ENCODE data around the gene TAC4.

TAC4 gene

GRCh38 chr17:49848019-49848473, at the start of gene TAC4:
TAC4 (minus strand) TSS chr17:49848069; CDS start chr17:49848017, 52 bp downstream.
- no peak within 1 kb of the TSS for H3K4me3 ChIP-seq (ENCODE audit: low read length)
- no peak for TF ChIP-seq CTCF (conservative IDR thresholded peaks at IDR 0.05; ENCODE audit: low read depth, low read length)
- DNase-seq (ENCODE audit: low read depth), result no peak

GRCh38 chr17:49896860-49897259, 49.0 kb upstream of the TAC4 start:
- H3K4me3 ChIP-seq (ENCODE audit: low read length), result no peak overlapping the region
- TF ChIP-seq CTCF (conservative IDR thresholded peaks at IDR 0.05; ENCODE audit: low read depth, low read length), result no peak
- DNase-seq (ENCODE audit: low read depth), result no peak

GRCh38 chr17:49896222-49896621, 48.4 kb upstream of the TAC4 start:
- TF ChIP-seq CTCF (conservative IDR thresholded peaks at IDR 0.05; ENCODE audit: low read depth, low read length), result no peak
- H3K4me3 ChIP-seq (ENCODE audit: low read length), result no peak overlapping the region
- no peak for DNase-seq (ENCODE audit: low read depth)

- no peak for TF ChIP-seq CTCF (conservative IDR thresholded peaks at IDR 0.05; ENCODE audit: low read depth, low read length)
- no peak for DNase-seq (ENCODE audit: low read depth)
- H3K4me3 ChIP-seq (ENCODE audit: low read length), result no peak overlapping the region
These were observed 47.9 kb upstream of the TAC4 start for GRCh38 chr17:49895812-49896211.

GRCh38 chr17:49894761-49895160, 46.9 kb upstream of the TAC4 start:
- no peak for TF ChIP-seq CTCF (conservative IDR thresholded peaks at IDR 0.05; ENCODE audit: low read depth, low read length)
- no peak for DNase-seq (ENCODE audit: low read depth)
- H3K4me3 ChIP-seq (ENCODE audit: low read length), result no peak overlapping the region

GRCh38 chr17:49891694-49892389, 44.0 kb upstream of the TAC4 start:
- no peak for DNase-seq (ENCODE audit: low read depth)
- no peak for TF ChIP-seq CTCF (conservative IDR thresholded peaks at IDR 0.05; ENCODE audit: low read depth, low read length)
- no peak overlapping the region for H3K4me3 ChIP-seq (ENCODE audit: low read length)

GRCh38 chr17:49891271-49891670, 43.4 kb upstream of the TAC4 start:
- no peak overlapping the region for H3K4me3 ChIP-seq (ENCODE audit: low read length)
- TF ChIP-seq CTCF (conservative IDR thresholded peaks at IDR 0.05; ENCODE audit: low read depth, low read length), result no peak
- no peak for DNase-seq (ENCODE audit: low read depth)

Measured in retinal pigment epithelial cell (primary cell).